IMR-90 (cell line): ENCODE measurements around the gene SNX33. TPM values are rescaled to one million over a fixed set of nuclear protein-coding genes. Genes with fewer than 3 reads are reported as not detected.

Experiments used
- ATAC-seq: fragments of 200-7000 bp; cut with Tn5 transposase; 2 replicates; pipeline ENCODE4 v1.9.1; 2020; ENCODE audit warnings: low read depth, mild to moderate bottlenecking, moderate library complexity
- BruUV-seq: library from RNA; stranded (reverse); fragments of 400-500 nt; replicated peaks from 2 replicates; lab custom pipeline; 2021; lab: Mats Ljungman, UMichigan
- CTCF ChIA-PET: fragments of 300-600 bp; formaldehyde crosslinking; extraction: SDS; loops from one replicate; lab custom pipeline; 2021; ENCODE audit warnings: antibody characterized with exemption; lab: Yijun Ruan, JAX
- POLR2A ChIA-PET: fragments of 300-600 bp; sonication (Branson Sonifier 250); formaldehyde crosslinking; loops from one replicate; lab custom pipeline; 2022; ENCODE audit warnings: antibody characterized with exemption; ENCODE audit not compliant: unreplicated experiment; lab: Charles Lee
- DNase-seq: peaks from one replicate; pipeline ENCODE4 v3.0.0; 2013
- H2AFZ ChIP-seq: replicated peaks from 2 replicates; pipeline ENCODE3; 2013; ENCODE audit warnings: low read length, mild to moderate bottlenecking; ENCODE audit not compliant: poor library complexity
- H2AK5ac ChIP-seq: 2 replicates; pipeline ENCODE4 v1.6.1; 2013; ENCODE audit warnings: low read depth, low read length, inconsistent platforms
- H2AK9ac ChIP-seq: replicated peaks from 2 replicates; pipeline ENCODE3; 2013; ENCODE audit warnings: mild to moderate bottlenecking, low read depth, low read length, moderate library complexity; ENCODE audit not compliant: poor library complexity
- H2BK120ac ChIP-seq: 2 replicates; pipeline ENCODE4 v1.6.1; 2013; ENCODE audit warnings: low read depth, low read length, inconsistent platforms
- H2BK15ac ChIP-seq: 3 replicates; pipeline ENCODE4 v1.6.1; 2013; ENCODE audit warnings: low read depth, low read length, inconsistent platforms
- H2BK20ac ChIP-seq: 2 replicates; pipeline ENCODE4 v1.6.1; 2013; ENCODE audit warnings: low read depth, mild to moderate bottlenecking, inconsistent platforms, low read length, moderate library complexity
- H2BK5ac ChIP-seq: 2 replicates; pipeline ENCODE4 v1.6.1; 2013; ENCODE audit warnings: mild to moderate bottlenecking, low read depth, low read length, inconsistent platforms; ENCODE audit not compliant: poor library complexity, severe bottlenecking
- H3K14ac ChIP-seq: replicated peaks from 2 replicates; pipeline ENCODE4 v1.6.1; 2013; ENCODE audit warnings: low read depth, low read length, inconsistent platforms
- H3K18ac ChIP-seq: 2 replicates; pipeline ENCODE4 v1.6.1; 2013; ENCODE audit warnings: low read depth, low read length, control low read depth
- H3K23ac ChIP-seq: 2 replicates; pipeline ENCODE4 v1.6.1; 2013; ENCODE audit warnings: low read depth, low read length, inconsistent platforms
- H3K27ac ChIP-seq: 2 replicates; pipeline ENCODE4 v1.5.1; 2013; ENCODE audit warnings: mild to moderate bottlenecking, control low read depth, low read length; ENCODE audit not compliant: insufficient read depth
- H3K27me3 ChIP-seq: 2 replicates; pipeline ENCODE4 v1.6.1; 2013; ENCODE audit warnings: low read length; ENCODE audit not compliant: control insufficient read depth, insufficient read depth
- H3K36me3 ChIP-seq: 2 replicates; pipeline ENCODE4 v1.6.1; 2013; ENCODE audit warnings: low read length, mixed read lengths; ENCODE audit not compliant: control insufficient read depth, insufficient read depth
- H3K4ac ChIP-seq: 2 replicates; pipeline ENCODE4 v1.6.1; 2013; ENCODE audit warnings: low read depth, low read length, inconsistent platforms
- H3K4me1 ChIP-seq: 2 replicates; pipeline ENCODE4 v1.6.1; 2013; ENCODE audit warnings: low read length, mixed read lengths; ENCODE audit not compliant: control insufficient read depth, insufficient read depth
- H3K4me2 ChIP-seq: 2 replicates; pipeline ENCODE4 v1.6.1; 2013; ENCODE audit warnings: low read depth, mild to moderate bottlenecking, control low read depth, low read length, moderate library complexity
- H3K4me3 ChIP-seq: 2 replicates; pipeline ENCODE4 v1.5.1; 2013; ENCODE audit warnings: low read depth, mild to moderate bottlenecking, control low read depth, low read length, moderate library complexity; ENCODE audit not compliant: insufficient read depth
- H3K56ac ChIP-seq: 2 replicates; pipeline ENCODE4 v1.6.1; 2013; ENCODE audit warnings: low read length, inconsistent platforms; ENCODE audit not compliant: insufficient read depth; ENCODE audit errors: extremely low read depth
- H3K79me1 ChIP-seq, 2 experiments: 2 replicates each; pipeline ENCODE4 v1.6.1; 2013; ENCODE audit warnings: low read length in 2 of 2, inconsistent platforms in 1 of 2, low read depth in 1 of 2
- H3K9ac ChIP-seq: 2 replicates; pipeline ENCODE4 v1.6.1; 2013; ENCODE audit warnings: low read depth, low read length, control low read depth
- H3K9me1 ChIP-seq: 2 replicates; pipeline ENCODE4 v1.6.1; 2013; ENCODE audit warnings: low read length, inconsistent platforms; ENCODE audit not compliant: insufficient read depth
- H3K9me3 ChIP-seq: 2 replicates; pipeline ENCODE4 v1.6.1; 2013; ENCODE audit warnings: low read length; ENCODE audit not compliant: control insufficient read depth, insufficient read depth
- H4K20me1 ChIP-seq: 2 replicates; pipeline ENCODE4 v1.6.1; 2013; ENCODE audit warnings: low read length, inconsistent platforms; ENCODE audit not compliant: insufficient read depth
- H4K5ac ChIP-seq: 2 replicates; pipeline ENCODE4 v1.6.1; 2013; ENCODE audit warnings: mild to moderate bottlenecking, low read depth, low read length, control low read depth
- H4K8ac ChIP-seq, 2 experiments: 2 replicates each; pipeline ENCODE4 v1.6.1; 2013; ENCODE audit warnings: low read depth in 2 of 2, low read length in 2 of 2, control low read depth in 1 of 2, inconsistent platforms in 1 of 2
- H4K91ac ChIP-seq: 2 replicates; pipeline ENCODE4 v1.6.1; 2013; ENCODE audit warnings: low read depth, low read length, inconsistent platforms; ENCODE audit not compliant: insufficient read depth
- BHLHE40 ChIP-seq: fragments of 150-350 bp; IDR thresholded peaks from 2 replicates; pipeline ENCODE4 v1.6.1; 2016; ENCODE audit warnings: mild to moderate bottlenecking, low read depth, low read length
- CEBPB ChIP-seq: IDR thresholded peaks from 2 replicates; pipeline ENCODE4 v1.6.1; 2012; ENCODE audit warnings: low read depth, low read length, improper control_type of control experiment
- CHD1 ChIP-seq: IDR thresholded peaks from 2 replicates; pipeline ENCODE4 v1.6.1; 2012; ENCODE audit warnings: low read depth, low read length, improper control_type of control experiment
- CTCF ChIP-seq: conservative IDR thresholded peaks from 2 replicates; pipeline ENCODE4 v1.5.1; 2012; ENCODE audit warnings: mild to moderate bottlenecking, low read depth, low read length, improper control_type of control experiment
- ELK1 ChIP-seq: fragments of 150-350 bp; IDR thresholded peaks from 2 replicates; pipeline ENCODE4 v1.6.1; 2016; ENCODE audit warnings: low read depth, mild to moderate bottlenecking, low read length, moderate library complexity, borderline replicate concordance
- FOS ChIP-seq: fragments of 150-350 bp; IDR thresholded peaks from 2 replicates; pipeline ENCODE4 v1.6.1; 2016; ENCODE audit warnings: low read depth, low read length
- MAFK ChIP-seq: IDR thresholded peaks from 2 replicates; pipeline ENCODE4 v1.6.1; 2012; ENCODE audit warnings: low read depth, low read length, improper control_type of control experiment
- MAZ ChIP-seq: IDR thresholded peaks from 2 replicates; pipeline ENCODE4 v1.6.1; 2012; ENCODE audit warnings: low read depth, mild to moderate bottlenecking, low read length, improper control_type of control experiment, moderate library complexity, borderline replicate concordance
- MXI1 ChIP-seq: IDR thresholded peaks from 2 replicates; pipeline ENCODE4 v1.6.1; 2012; ENCODE audit warnings: low read depth, mild to moderate bottlenecking, low read length, moderate library complexity, borderline replicate concordance
- NFE2L2 ChIP-seq: fragments of 150-350 bp; IDR thresholded peaks from 2 replicates; pipeline ENCODE4 v1.6.1; 2016; ENCODE audit warnings: low read depth, mild to moderate bottlenecking, low read length
- POLR2A ChIP-seq: IDR thresholded peaks from 2 replicates; pipeline ENCODE4 v1.6.1; 2012; ENCODE audit warnings: mild to moderate bottlenecking, low read depth, low read length
- RAD21 ChIP-seq: IDR thresholded peaks from 2 replicates; pipeline ENCODE4 v1.6.1; 2012; ENCODE audit warnings: low read length, improper control_type of control experiment
- RCOR1 ChIP-seq: IDR thresholded peaks from 2 replicates; pipeline ENCODE4 v1.6.1; 2012; ENCODE audit warnings: mild to moderate bottlenecking, low read length, improper control_type of control experiment; ENCODE audit not compliant: insufficient replicate concordance
- RFX5 ChIP-seq: IDR thresholded peaks from 2 replicates; pipeline ENCODE4 v1.8.0; 2012; ENCODE audit warnings: low read depth, mild to moderate bottlenecking, low read length, moderate library complexity
- USF2 ChIP-seq: fragments of 150-350 bp; IDR thresholded peaks from 2 replicates; pipeline ENCODE4 v1.6.1; 2017; ENCODE audit warnings: mild to moderate bottlenecking, antibody characterized with exemption, low read length, low read depth
- WGBS, 2 experiments: methylation state at CpG; one replicate each; pipeline versions ENCODE4 v1.1.5 to v1.1.7; 2013; ENCODE audit warnings: missing lambda C conversion rate in 2 of 2; ENCODE audit not compliant: insufficient read length in 1 of 2; ENCODE audit errors: extremely low coverage in 2 of 2; 5-methylcytosine and 5-hydroxymethylcytosine counted together
- dilution Hi-C: fragments of 300-500 bp; cut with HindIII; formaldehyde crosslinking; loops from one replicate; pipeline ENCODE4 v1.14.3; 2018; ENCODE audit warnings: low sequenced_read_pairs; ENCODE audit not compliant: unreplicated experiment
- in situ Hi-C: fragments of 300-500 bp; cut with MboI; formaldehyde crosslinking; loops from 3 replicates; pipeline ENCODE4 v1.14.3; 2019; ENCODE audit warnings: low sequenced_read_pairs, inconsistent platforms, mixed read lengths
- intact Hi-C: fragments of 100-400 bp; cut with micrococcal nuclease; formaldehyde crosslinking; loops from 2 replicates; pipeline ENCODE4 v1.10.0; 2022
- polyA plus RNA-seq, 3 experiments: library from polyadenylated mRNA; depleted of rRNA; stranded (reverse); fragments of >200 nt; gene quantifications; 2 replicates each; pipeline ENCODE4 v1.2.3, GENCODE V29; 2012; ENCODE audit warnings: low replicate concordance in 1 of 3
- total RNA-seq: library from RNA; depleted of rRNA; stranded (reverse); fragments of >200 nt; gene quantifications from 2 replicates; pipeline ENCODE4 v1.2.3, GENCODE V29; 2012

Gene SNX33
- total and polyA plus RNA-seq, 2 of the 4 experiments (the other 2 are of a cell fraction): 12.7 to 14.6 TPM

- ChIA-PET POLR2A (no interaction called here), CTCF (no interaction called here)
- ATAC-seq (no peak), DNase-seq (no peak)
- Histone ChIP-seq H3K9ac (no peak overlapping the region), H2BK5ac (no peak overlapping the region), H4K8ac (no peak overlapping the region), H3K36me3 (peaks cover 20% of the 10 kb centered on the region), H2AK5ac (no peak overlapping the region), H2AK9ac (no peak overlapping the region), H3K56ac (no peak overlapping the region), H3K14ac (no peak overlapping the region), H3K27me3 (no peaks in the 10 kb centered on the region), H4K20me1 (peaks cover 10% of the 10 kb centered on the region), H3K9me3 (no peaks in the 10 kb centered on the region), H2BK20ac (no peak overlapping the region), H2BK120ac (no peak overlapping the region), H3K18ac (no peak overlapping the region), H4K5ac (no peak overlapping the region), H3K4me1 (no peaks in the 10 kb centered on the region), H3K4me3 (no peak overlapping the region), H3K27ac (no peak overlapping the region), H3K79me1 (peaks cover 6 to 36% of the 10 kb centered on the region in 2 experiments; a peak in 3 of 4 replicates), H3K23ac (no peak overlapping the region), H3K9me1 (peaks cover 4% of the 10 kb centered on the region; the same call in 1 of the 2 replicates), H2BK15ac (no peak overlapping the region), H2AFZ (no peak overlapping the region), H4K91ac (no peak overlapping the region), H3K4me2 (no peak overlapping the region), H3K4ac (no peak overlapping the region)
- BruUV-seq: no TSS peak
- in situ Hi-C loops: loop anchor here (5.0 kb wide), 2 partner anchors 47 to 122 kb away; no protein-coding TSS in a partner anchor
- WGBS, 2 experiments: 97% methylated on average over 5 of the region's 12 CpGs; no CpG with 5 or more reads in 1 of the 2 experiments
- intact Hi-C loops: no loop called here
- TF ChIP-seq MAFK (no peak), CEBPB (no peak), USF2 (no peak), FOS (no peak), RCOR1 (no peak), MXI1 (no peak), NFE2L2 (no peak), RAD21 (no peak), ELK1 (no peak), CHD1 (no peak), CTCF (no peak), POLR2A (no peak), MAZ (no peak), BHLHE40 (no peak), RFX5 (no peak)
- dilution Hi-C loops: no loop called here
These were observed 37.5 kb downstream of the SNX33 start for GRCh38 chr15:75685195-75685594.
